Measurements from ENCODE around the gene TEAD2.

Gene TEAD2

GRCh38 chr19:49347191-49347590, 15.0 kb downstream of the TEAD2 start:
- Histone ChIP-seq H3K27me3 (ENCODE audit: control insufficient read depth, low read length) (no peaks in the 10 kb centered on the region), H4K20me1 (ENCODE audit: control insufficient read depth, insufficient read depth, low read depth, low read length) (no peaks in the 10 kb centered on the region), H3K27ac (ENCODE audit: low read depth, low read length) (no peak overlapping the region), H3K36me3 (ENCODE audit: control insufficient read depth, low read length) (no peaks in the 10 kb centered on the region; the same call in 1 of the 2 replicates), H3K9me3 (ENCODE audit: control insufficient read depth, insufficient read depth, low read length) (peaks cover 6% of the 10 kb centered on the region; the same call in 1 of the 2 replicates), H3K9me2 (replicated peaks; ENCODE audit: control insufficient read depth, low read length) (no peaks in the 10 kb centered on the region), H3K4me3 (ENCODE audit: low read length) (no peak overlapping the region), H3K79me2 (ENCODE audit: control insufficient read depth, low read length) (no peaks in the 10 kb centered on the region), H3F3A (ENCODE audit: control insufficient read depth, insufficient read depth) (no peaks in the 10 kb centered on the region; the same call in 1 of the 2 replicates), H3K4me1 (ENCODE audit: control insufficient read depth, low read length) (peaks cover 18% of the 10 kb centered on the region), H3K4me2 (ENCODE audit: low read length) (no peak overlapping the region)
- no peak for TF ChIP-seq EZH2phosphoT487 (IDR thresholded peaks at IDR 0.05; ENCODE audit: borderline replicate concordance, low read length)
- TF ChIP-seq, protein P1, sequence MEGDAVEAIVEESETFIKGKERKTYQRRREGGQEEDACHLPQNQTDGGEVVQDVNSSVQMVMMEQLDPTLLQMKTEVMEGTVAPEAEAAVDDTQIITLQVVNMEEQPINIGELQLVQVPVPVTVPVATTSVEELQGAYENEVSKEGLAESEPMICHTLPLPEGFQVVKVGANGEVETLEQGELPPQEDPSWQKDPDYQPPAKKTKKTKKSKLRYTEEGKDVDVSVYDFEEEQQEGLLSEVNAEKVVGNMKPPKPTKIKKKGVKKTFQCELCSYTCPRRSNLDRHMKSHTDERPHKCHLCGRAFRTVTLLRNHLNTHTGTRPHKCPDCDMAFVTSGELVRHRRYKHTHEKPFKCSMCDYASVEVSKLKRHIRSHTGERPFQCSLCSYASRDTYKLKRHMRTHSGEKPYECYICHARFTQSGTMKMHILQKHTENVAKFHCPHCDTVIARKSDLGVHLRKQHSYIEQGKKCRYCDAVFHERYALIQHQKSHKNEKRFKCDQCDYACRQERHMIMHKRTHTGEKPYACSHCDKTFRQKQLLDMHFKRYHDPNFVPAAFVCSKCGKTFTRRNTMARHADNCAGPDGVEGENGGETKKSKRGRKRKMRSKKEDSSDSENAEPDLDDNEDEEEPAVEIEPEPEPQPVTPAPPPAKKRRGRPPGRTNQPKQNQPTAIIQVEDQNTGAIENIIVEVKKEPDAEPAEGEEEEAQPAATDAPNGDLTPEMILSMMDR (IDR thresholded peaks at IDR 0.05; ENCODE audit: low read depth, low read length, poor library complexity, severe bottlenecking) = no peak

DNA sequence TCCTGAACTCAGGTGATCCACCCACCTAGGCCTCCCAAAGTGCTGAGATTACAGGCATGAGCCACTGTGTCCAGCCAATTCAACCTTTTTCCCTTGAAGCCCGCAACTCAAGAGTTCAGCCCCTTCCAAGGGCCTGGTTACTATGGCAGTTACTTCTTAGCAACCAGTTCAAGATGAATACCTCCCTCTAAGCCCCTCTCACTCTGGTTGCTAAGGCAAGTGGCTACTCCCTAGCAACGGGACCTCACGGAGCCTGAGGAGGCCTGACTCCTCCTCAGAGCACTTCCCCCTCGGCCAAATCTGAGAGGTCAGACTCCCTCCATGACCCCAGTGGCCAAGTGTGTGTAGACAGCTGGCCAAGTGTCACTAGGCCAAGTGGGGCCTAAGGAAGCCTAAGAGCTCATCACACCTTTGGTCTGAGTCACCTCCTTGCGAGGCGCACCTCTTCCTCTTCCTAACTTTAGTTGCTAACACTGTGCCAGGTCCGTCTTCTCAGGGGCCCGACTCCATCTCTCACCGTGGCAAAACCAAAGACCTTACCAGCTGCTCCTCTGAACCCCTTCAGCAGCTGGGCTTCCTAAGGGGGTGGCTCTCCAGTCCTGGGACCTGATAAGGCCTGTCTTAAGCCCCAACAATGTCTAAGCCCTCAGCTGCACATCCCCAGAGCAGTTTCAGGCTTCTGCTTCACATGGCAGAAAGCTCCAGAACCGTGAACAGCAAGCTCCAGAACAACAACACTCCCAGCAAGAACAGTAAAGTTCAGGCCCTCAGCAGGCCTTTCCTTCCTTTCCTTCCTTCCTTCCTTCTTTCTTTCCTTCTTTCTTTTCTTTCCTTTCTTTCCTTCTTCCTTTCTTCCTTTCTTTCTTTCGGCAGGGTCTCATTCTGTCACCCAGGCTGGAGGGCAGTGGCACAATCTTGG, 17.5 kb downstream of the TEAD2 start:
- no peaks in the 10 kb centered on the region for H3K27me3 ChIP-seq (ENCODE audit: control insufficient read depth, low read length)
- no peak overlapping the region for H3K4me2 ChIP-seq (ENCODE audit: low read length)
- peaks cover 6% of the 10 kb centered on the region; the same call in 1 of the 2 replicates for H3K9me3 ChIP-seq (ENCODE audit: control insufficient read depth, insufficient read depth, low read length)
- H3K36me3 ChIP-seq (ENCODE audit: control insufficient read depth, low read length) = peaks cover 13% of the 10 kb centered on the region
- peaks cover 4% of the 10 kb centered on the region; the same call in 1 of the 2 replicates for H4K20me1 ChIP-seq (ENCODE audit: control insufficient read depth, insufficient read depth, low read depth, low read length)
- no peak for TF ChIP-seq EZH2phosphoT487 (IDR thresholded peaks at IDR 0.05; ENCODE audit: borderline replicate concordance, low read length)
- TF ChIP-seq, protein P1 (IDR thresholded peaks at IDR 0.05; ENCODE audit: low read depth, low read length, poor library complexity, severe bottlenecking) = no peak
- no peak overlapping the region for H3K4me3 ChIP-seq (ENCODE audit: low read length)
- no peaks in the 10 kb centered on the region for H3K9me2 ChIP-seq (replicated peaks; ENCODE audit: control insufficient read depth, low read length)
- peaks cover 40% of the 10 kb centered on the region for H3K4me1 ChIP-seq (ENCODE audit: control insufficient read depth, low read length)
- H3K79me2 ChIP-seq (ENCODE audit: control insufficient read depth, low read length) = no peaks in the 10 kb centered on the region
- peaks cover 10% of the 10 kb centered on the region for H3F3A ChIP-seq (ENCODE audit: control insufficient read depth, insufficient read depth)
- no peak overlapping the region for H3K27ac ChIP-seq (ENCODE audit: low read depth, low read length)

GRCh38 chr19:49343123-49343522, 19.1 kb downstream of the TEAD2 start:
- H3K9me2 ChIP-seq (replicated peaks; ENCODE audit: control insufficient read depth, low read length) = no peaks in the 10 kb centered on the region
- H3K36me3 ChIP-seq (ENCODE audit: control insufficient read depth, low read length) = peaks cover 28% of the 10 kb centered on the region
- H3F3A ChIP-seq (ENCODE audit: control insufficient read depth, insufficient read depth) = peaks cover 21% of the 10 kb centered on the region
- H3K4me3 ChIP-seq (ENCODE audit: low read length) = no peak overlapping the region
- H3K27me3 ChIP-seq (ENCODE audit: control insufficient read depth, low read length) = no peaks in the 10 kb centered on the region
- TF ChIP-seq EZH2phosphoT487 (IDR thresholded peaks at IDR 0.05; ENCODE audit: borderline replicate concordance, low read length) = no peak
- TF ChIP-seq, protein P1 (IDR thresholded peaks at IDR 0.05; ENCODE audit: low read depth, low read length, poor library complexity, severe bottlenecking) = no peak
- peaks cover 14% of the 10 kb centered on the region for H3K79me2 ChIP-seq (ENCODE audit: control insufficient read depth, low read length)
- no peaks in the 10 kb centered on the region for H3K9me3 ChIP-seq (ENCODE audit: control insufficient read depth, insufficient read depth, low read length)
- H3K27ac ChIP-seq (ENCODE audit: low read depth, low read length) = no peak overlapping the region
- peaks cover 47% of the 10 kb centered on the region for H3K4me1 ChIP-seq (ENCODE audit: control insufficient read depth, low read length)
- peaks cover 11% of the 10 kb centered on the region; the same call in 1 of the 2 replicates for H4K20me1 ChIP-seq (ENCODE audit: control insufficient read depth, insufficient read depth, low read depth, low read length)
- no peak overlapping the region for H3K4me2 ChIP-seq (ENCODE audit: low read length)

All from DOHH2 (cell line).